Effector CD8-positive, alpha-beta T cell (primary cell): ENCODE data around the gene ISG20L2.

Experiments
- DNase-seq: peaks from one replicate; lab custom pipeline; 2025; lab: John Stamatoyannopoulos, UW

The ISG20L2 gene

GRCh38 chr1:156689953-156690674 is 38.5 kb downstream of the ISG20L2 start:
- no peak for DNase-seq

GRCh38 chr1:156689035-156689952 is 39.3 kb downstream of the ISG20L2 start:
- DNase-seq = peak; percentile 63

GRCh38 chr1:156684227-156684782 is 44.3 kb downstream of the ISG20L2 start:
- no peak for DNase-seq

DNA sequence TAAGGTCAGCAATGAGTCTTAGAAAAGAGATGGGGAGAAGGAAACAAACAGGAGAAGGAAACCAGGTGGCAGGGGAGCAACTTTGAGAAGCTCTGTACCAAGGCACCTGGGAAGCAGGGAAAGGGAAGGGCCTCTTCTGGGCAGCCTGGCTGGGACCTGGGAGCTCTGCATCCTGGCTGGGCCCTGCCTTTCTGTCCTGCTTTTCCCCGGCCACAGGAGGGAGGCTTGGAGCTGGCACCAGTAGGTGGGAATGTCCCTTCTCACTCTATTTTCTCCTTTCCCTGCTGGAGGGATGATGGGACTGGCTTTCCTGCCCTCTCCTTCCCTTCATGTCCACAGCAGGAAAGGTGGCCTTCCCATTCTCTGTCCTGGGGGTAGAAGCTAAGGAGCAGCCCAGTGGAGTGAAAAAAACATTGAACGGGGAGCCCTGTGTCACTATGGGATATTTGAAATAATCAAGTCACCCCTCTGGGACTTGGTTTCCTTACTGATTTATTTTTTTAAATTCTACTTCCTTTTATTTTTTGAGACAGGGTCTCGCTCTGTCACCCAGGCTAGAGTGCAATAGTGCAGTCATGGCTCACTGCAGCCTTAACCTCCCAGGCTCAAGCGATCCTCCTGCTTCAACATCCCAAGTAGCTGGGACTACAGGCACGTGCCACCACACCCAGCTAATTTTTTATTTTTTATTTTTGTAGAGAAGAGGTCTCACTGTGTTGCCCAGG is 46.2 kb downstream of the ISG20L2 start:
- DNase-seq = no peak

GRCh38 chr1:156681196-156681960 is 47.2 kb downstream of the ISG20L2 start:
- no peak for DNase-seq

DNA sequence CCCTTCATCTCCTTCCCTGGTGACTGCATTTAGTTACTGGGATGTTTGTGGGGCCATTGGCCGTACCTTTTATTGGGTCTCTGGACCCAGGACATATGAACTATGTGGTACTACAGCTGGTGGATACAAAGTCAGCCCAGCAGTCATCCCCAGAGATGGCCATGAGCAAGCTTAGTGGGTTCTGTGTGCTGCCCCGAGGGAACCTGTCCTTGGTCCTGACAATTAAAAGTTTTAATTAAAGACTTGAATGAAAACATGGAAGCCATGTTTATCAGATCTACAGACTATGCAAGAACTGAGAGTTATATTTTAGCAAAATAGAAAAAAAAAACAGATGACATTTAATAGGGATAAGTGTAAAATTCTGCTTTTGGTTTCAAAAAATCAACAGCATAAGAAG is 48.5 kb downstream of the ISG20L2 start:
- DNase-seq = no peak

DNA sequence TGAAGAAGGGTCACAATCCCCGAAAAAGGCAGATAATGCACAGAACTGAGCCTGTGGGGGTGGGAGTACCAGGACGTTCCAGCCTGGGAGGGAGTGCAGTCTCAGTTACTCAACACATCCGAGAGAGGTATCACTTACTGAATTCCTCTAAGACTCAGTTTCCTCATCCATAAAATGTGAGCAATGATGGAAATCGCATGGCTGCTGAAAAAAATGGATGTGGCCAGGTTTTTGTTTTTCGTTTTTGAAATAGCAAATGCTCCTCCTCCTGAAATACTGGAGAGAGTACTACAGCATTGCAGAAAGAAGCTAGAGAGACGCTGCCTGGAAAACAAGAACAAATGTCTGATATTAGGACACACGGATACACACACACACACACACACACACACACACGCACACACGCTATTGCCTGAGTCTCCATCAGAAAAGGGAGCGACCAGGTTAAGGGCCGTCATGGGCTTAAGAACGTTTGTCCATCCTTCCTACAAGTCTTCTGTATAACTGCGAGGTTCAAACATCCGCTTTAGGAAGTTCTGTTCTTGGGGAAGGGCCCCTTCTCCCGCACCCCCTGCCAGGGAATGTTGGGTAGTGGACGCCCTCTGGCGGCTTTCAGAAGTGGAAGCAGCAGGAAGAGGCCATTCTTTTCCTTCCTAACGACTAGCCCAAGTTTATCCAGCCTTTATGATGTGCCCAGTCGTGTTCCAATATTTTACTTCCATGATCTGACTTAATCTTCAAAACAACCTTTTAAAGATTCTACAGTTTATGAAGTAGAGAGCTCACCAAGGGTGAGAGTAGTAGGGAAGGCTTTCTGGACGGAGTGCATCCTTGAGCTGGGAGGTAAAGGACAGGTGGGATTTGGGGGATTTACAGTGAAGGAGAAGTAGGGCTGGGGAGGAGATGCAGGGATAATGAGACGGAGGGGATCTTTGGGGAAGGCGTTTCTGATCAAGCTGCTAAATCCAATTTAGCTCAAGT is 50.7 kb downstream of the ISG20L2 start:
- no peak for DNase-seq

DNA sequence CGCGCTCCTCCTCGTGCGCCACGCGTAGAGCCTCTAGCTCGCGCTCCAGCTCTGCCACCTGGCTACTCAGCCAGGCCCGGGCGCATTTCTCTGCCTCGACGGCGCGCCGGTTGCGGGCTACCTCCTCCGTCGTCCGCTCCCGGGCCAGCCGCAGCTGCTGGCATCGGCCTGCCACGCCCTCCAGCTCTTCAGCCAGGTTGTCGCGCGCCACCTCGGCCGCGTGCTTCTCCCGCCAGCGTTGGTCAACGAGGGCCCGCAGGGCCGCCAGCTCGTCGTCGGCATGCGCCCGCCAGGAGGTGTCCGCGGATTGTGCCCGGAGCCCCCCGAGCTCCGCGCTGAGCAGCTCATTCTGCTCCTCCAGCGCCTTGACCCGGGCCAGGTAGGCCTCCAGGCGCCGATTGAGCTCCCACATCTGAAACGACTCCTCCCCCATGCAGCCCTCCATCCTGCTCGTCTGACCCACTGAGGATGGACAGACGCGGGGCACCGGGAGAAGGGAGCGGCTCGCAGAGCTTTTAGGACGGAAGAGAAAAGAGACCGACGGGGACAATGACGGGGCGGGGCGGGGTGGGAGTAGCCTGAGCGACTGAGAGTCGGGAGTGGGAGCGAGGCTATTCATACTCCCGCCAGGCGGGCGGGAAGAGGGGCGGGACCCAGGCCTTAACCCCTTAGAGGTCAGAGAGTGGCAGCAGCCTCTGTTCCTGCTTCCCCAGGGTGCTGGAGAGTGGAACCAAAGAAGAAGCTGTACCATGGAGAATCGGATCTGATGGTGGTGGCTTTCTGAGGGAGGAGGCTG is 51.5 kb downstream of the ISG20L2 start, which contains the start of gene NES:
Gene NES, minus strand, starts transcription at position 588 of the 796 bp plus-strand sequence. Its CDS starts 143 bp downstream, at position 445.
- no peak for DNase-seq

GRCh38 chr1:156676114-156676819 is 52.3 kb downstream of the ISG20L2 start:
- no peak for DNase-seq

- DNase-seq = no peak
Observed at GRCh38 chr1:156675210-156676113, 53.1 kb downstream of the ISG20L2 start.

DNA sequence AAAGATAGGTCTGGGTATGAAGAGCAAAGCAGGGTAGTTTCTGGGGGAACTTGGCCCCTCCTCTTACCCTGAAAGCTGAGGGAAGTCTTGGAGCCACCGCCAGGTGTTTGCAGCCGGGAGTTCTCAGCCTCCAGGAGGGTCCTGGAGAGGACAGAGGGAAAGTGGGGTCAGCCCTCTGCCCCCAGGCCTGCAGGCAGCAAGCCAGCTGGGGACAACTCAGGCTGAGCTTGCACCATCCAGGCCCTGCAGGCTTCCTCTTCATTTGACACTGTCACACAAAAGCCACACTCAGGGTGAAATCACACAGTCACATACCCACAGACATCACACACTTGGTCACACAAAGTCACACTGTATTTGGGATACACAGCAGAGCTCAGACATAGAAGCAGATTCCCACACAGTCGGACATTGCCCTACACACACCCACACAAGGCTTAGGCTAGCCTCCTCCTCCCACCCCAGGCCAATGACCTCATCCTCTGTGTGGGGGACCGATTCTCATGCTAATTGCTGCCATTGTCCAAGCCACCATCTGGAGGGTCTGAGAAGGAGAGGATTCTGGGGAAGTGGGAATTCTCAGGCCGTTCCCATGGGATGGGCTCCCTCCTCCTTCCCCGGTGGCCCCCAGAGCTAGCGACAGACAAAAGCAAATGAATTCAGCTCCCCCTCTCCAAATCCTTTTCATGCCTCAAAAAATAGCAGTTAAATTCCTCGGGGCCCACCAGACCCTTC is 55.0 kb downstream of the ISG20L2 start:
- no peak for DNase-seq
